Fibroblast of mammary gland (primary cell): ENCODE results near the gene ELOVL2.

Experiments used
- DNase-seq: peaks from one replicate; pipeline ENCODE4 v3.0.0-alpha.2; 2010; ENCODE audit warnings: low read depth
- H3K4me3 ChIP-seq: 2 replicates; pipeline ENCODE4 v1.5.1; 2011; ENCODE audit warnings: low read depth, mild to moderate bottlenecking, low read length, moderate library complexity; ENCODE audit not compliant: control insufficient read depth
- CTCF ChIP-seq: conservative IDR thresholded peaks from 2 replicates; pipeline ENCODE4 v1.5.1; 2011; ENCODE audit warnings: low read depth, low read length, inconsistent platforms; ENCODE audit not compliant: control insufficient read depth, insufficient read depth

The ELOVL2 gene

GRCh38 chr6:11083956-11084355 is 39.9 kb upstream of the ELOVL2 start:
- DNase-seq: no peak
- no peak overlapping the region for H3K4me3 ChIP-seq
- no peak for TF ChIP-seq CTCF

GRCh38 chr6:11083491-11083890 is 39.4 kb upstream of the ELOVL2 start:
- no peak overlapping the region for H3K4me3 ChIP-seq
- peak; percentile 59 for DNase-seq
- no peak for TF ChIP-seq CTCF

- TF ChIP-seq CTCF: no peak
- H3K4me3 ChIP-seq: no peak overlapping the region
- DNase-seq: no peak
Observed at GRCh38 chr6:11080296-11080695, 36.2 kb upstream of the ELOVL2 start.

GRCh38 chr6:11078266-11078665 is 34.2 kb upstream of the ELOVL2 start:
- H3K4me3 ChIP-seq: no peak overlapping the region
- no peak for TF ChIP-seq CTCF
- no peak for DNase-seq

- no peak for DNase-seq
- no peak for TF ChIP-seq CTCF
- H3K4me3 ChIP-seq: no peak overlapping the region
Observed at GRCh38 chr6:11076540-11076939, 32.4 kb upstream of the ELOVL2 start.

- H3K4me3 ChIP-seq: no peak overlapping the region
- no peak for TF ChIP-seq CTCF
- DNase-seq: no peak
Observed at GRCh38 chr6:11072101-11072500, 28.0 kb upstream of the ELOVL2 start.

- no peak for DNase-seq
- TF ChIP-seq CTCF: no peak
- no peak overlapping the region for H3K4me3 ChIP-seq
Observed at GRCh38 chr6:11069760-11070159, 25.7 kb upstream of the ELOVL2 start.
